Measurements from ENCODE around the gene ILF3. TPM values are rescaled to one million over a fixed set of nuclear protein-coding genes. Genes with fewer than 3 reads are reported as not detected.

Gene ILF3
- total RNA-seq, 2 experiments from 2014 or later = 308 to 553 TPM

GRCh38 chr19:10625762-10626138 lies 28.4 kb upstream of the ILF3 start:
- H3K27ac ChIP-seq (ENCODE audit: low read depth, low read length, poor library complexity, severe bottlenecking) = no peak overlapping the region
- intact Hi-C loops (cut with micrococcal nuclease; ENCODE audit: unreplicated experiment) = no loop called here
- no peak overlapping the region for H3K4me3 ChIP-seq (ENCODE audit: low read depth, low read length, poor library complexity, severe bottlenecking)
- H2AFZ ChIP-seq (ENCODE audit: low read length) = no peak overlapping the region
- CTCF ChIA-PET (ENCODE audit: unreplicated experiment) = no interaction called here
- no peak overlapping the region for H3K4me2 ChIP-seq (ENCODE audit: low read length)
- TF ChIP-seq CTCF (conservative IDR thresholded peaks at IDR 0.05; ENCODE audit: low read length) (no peak), EZH2phosphoT487 (IDR thresholded peaks at IDR 0.05; ENCODE audit: borderline replicate concordance, low read depth, low read length) (no peak)
- BruUV-seq (replicated peaks) = no TSS peak
- H3K79me2 ChIP-seq (ENCODE audit: insufficient read depth, low read depth, low read length) = peaks cover 39% of the 10 kb centered on the region
- H4K20me1 ChIP-seq (ENCODE audit: insufficient read depth, low read length) = no peaks in the 10 kb centered on the region
- no peak for DNase-seq (ENCODE audit: low spot score)
- H3K9me3 ChIP-seq (ENCODE audit: low read length) = no peaks in the 10 kb centered on the region
- H3K4me1 ChIP-seq (ENCODE audit: insufficient read depth, low read length, poor library complexity, severe bottlenecking) = no peaks in the 10 kb centered on the region
- POLR2A ChIA-PET = no interaction called here
- H3K9me2 ChIP-seq (ENCODE audit: insufficient read depth, low read length) = no peaks in the 10 kb centered on the region
- peaks cover 69% of the 10 kb centered on the region for H3K36me3 ChIP-seq (ENCODE audit: insufficient read depth, low read length)

- no peaks in the 10 kb centered on the region for H3K9me2 ChIP-seq (ENCODE audit: insufficient read depth, low read length)
- no peaks in the 10 kb centered on the region for H3K79me2 ChIP-seq (ENCODE audit: insufficient read depth, low read depth, low read length)
- H3K4me3 ChIP-seq (ENCODE audit: low read depth, low read length, poor library complexity, severe bottlenecking) = no peak overlapping the region
- H3K4me1 ChIP-seq (ENCODE audit: insufficient read depth, low read length, poor library complexity, severe bottlenecking) = no peaks in the 10 kb centered on the region
- TF ChIP-seq EZH2phosphoT487 (IDR thresholded peaks at IDR 0.05; ENCODE audit: borderline replicate concordance, low read depth, low read length) = no peak
- no peak for TF ChIP-seq CTCF (conservative IDR thresholded peaks at IDR 0.05; ENCODE audit: low read length)
- no peaks in the 10 kb centered on the region for H3K9me3 ChIP-seq (ENCODE audit: low read length)
- no peak for DNase-seq (ENCODE audit: low spot score)
- H3K36me3 ChIP-seq (ENCODE audit: insufficient read depth, low read length) = peaks cover 83% of the 10 kb centered on the region
- CTCF ChIA-PET (ENCODE audit: unreplicated experiment) = no interaction called here
- no peak overlapping the region for H2AFZ ChIP-seq (ENCODE audit: low read length)
- no peak overlapping the region for H3K27ac ChIP-seq (ENCODE audit: low read depth, low read length, poor library complexity, severe bottlenecking)
- no peak overlapping the region for H3K4me2 ChIP-seq (ENCODE audit: low read length)
- no peaks in the 10 kb centered on the region for H4K20me1 ChIP-seq (ENCODE audit: insufficient read depth, low read length)
- intact Hi-C loops (cut with micrococcal nuclease; ENCODE audit: unreplicated experiment) = no loop called here
- no TSS peak for BruUV-seq (replicated peaks)
- POLR2A ChIA-PET = no interaction called here
Measured at GRCh38 chr19:10631874-10632273, 22.3 kb upstream of the ILF3 start.

GRCh38 chr19:10634430-10634829 lies 19.7 kb upstream of the ILF3 start:
- no peaks in the 10 kb centered on the region for H3K9me3 ChIP-seq (ENCODE audit: low read length)
- H3K79me2 ChIP-seq (ENCODE audit: insufficient read depth, low read depth, low read length) = no peaks in the 10 kb centered on the region
- DNase-seq (ENCODE audit: low spot score) = no peak
- H3K4me2 ChIP-seq (ENCODE audit: low read length) = no peak overlapping the region
- intact Hi-C loops (cut with micrococcal nuclease; ENCODE audit: unreplicated experiment) = no loop called here
- ChIA-PET CTCF (ENCODE audit: unreplicated experiment) (no interaction called here), POLR2A (interaction anchor here (0.7 kb wide), 1 partner anchor 93 kb away, joined by 3 read pairs; no protein-coding TSS in a partner anchor)
- H3K36me3 ChIP-seq (ENCODE audit: insufficient read depth, low read length) = peaks cover 87% of the 10 kb centered on the region
- H4K20me1 ChIP-seq (ENCODE audit: insufficient read depth, low read length) = no peaks in the 10 kb centered on the region
- no peak overlapping the region for H2AFZ ChIP-seq (ENCODE audit: low read length)
- no peak overlapping the region for H3K4me3 ChIP-seq (ENCODE audit: low read depth, low read length, poor library complexity, severe bottlenecking)
- BruUV-seq (replicated peaks) = no TSS peak
- H3K4me1 ChIP-seq (ENCODE audit: insufficient read depth, low read length, poor library complexity, severe bottlenecking) = no peaks in the 10 kb centered on the region
- H3K27ac ChIP-seq (ENCODE audit: low read depth, low read length, poor library complexity, severe bottlenecking) = no peak overlapping the region
- H3K9me2 ChIP-seq (ENCODE audit: insufficient read depth, low read length) = no peaks in the 10 kb centered on the region
- TF ChIP-seq CTCF (conservative IDR thresholded peaks at IDR 0.05; ENCODE audit: low read length) (no peak), EZH2phosphoT487 (IDR thresholded peaks at IDR 0.05; ENCODE audit: borderline replicate concordance, low read depth, low read length) (no peak)

Data from OCI-LY7 (cell line).